A549 (cell line): ENCODE measurements around the gene LRIG3. TPM values are rescaled to one million over a fixed set of nuclear protein-coding genes. Genes with fewer than 3 reads are reported as not detected.
"Not testable (repeated sequence)": the region's sequence is repeated elsewhere in the genome, so short reads cannot be mapped to it uniquely, and the experiment has no call there.

Source experiments
- ATAC-seq, 2 experiments: fragments of 200-7000 bp in 1 of 2; fragments of >200 bp in 1 of 2; cut with Nextera tagmentation in 1 of 2; cut with Tn5 transposase in 1 of 2; 3 replicates each; pipeline versions ENCODE4 v1.8.0 to v1.9.1; 2018 to 2020; ENCODE audit warnings: mild to moderate bottlenecking in 1 of 2, moderate library complexity in 1 of 2
- CTCF ChIA-PET: fragments of 300-600 bp; sonication (Branson Sonifier 250); formaldehyde crosslinking; extraction: SDS; loops from one replicate; lab custom pipeline; 2021; ENCODE audit warnings: antibody characterized with exemption, inconsistent platforms; lab: Yijun Ruan, JAX
- POLR2A ChIA-PET: fragments of 350-600 bp; formaldehyde crosslinking; extraction: SDS; loops from one replicate; lab custom pipeline; 2021; ENCODE audit warnings: antibody characterized with exemption, inconsistent platforms; lab: Yijun Ruan, JAX
- DNase-seq, 2 experiments: peaks; one replicate each; pipeline versions ENCODE4 v3.0.0 to v3.0.0-alpha.2; 2011 to 2016; ENCODE audit warnings: low read depth in 1 of 2, low spot score in 1 of 2
- FAIRE-seq: peaks from 2 replicates; lab custom pipeline; 2011; peaks lifted over from hg19 to GRCh38; lab: Jason Lieb, UNC
- H3K27ac ChIP-seq, 2 experiments: fragments of >200 bp; sonication (Bioruptor Twin); formaldehyde crosslinking; 3 replicates each; pipeline ENCODE4 v1.5.1; 2016 to 2017
- H3K4me1 ChIP-seq: fragments of >200 bp; sonication (Bioruptor Twin); formaldehyde crosslinking; 3 replicates; pipeline ENCODE4 v1.6.1; 2016
- H3K4me2 ChIP-seq: fragments of >200 bp; sonication (Bioruptor Twin); formaldehyde crosslinking; 3 replicates; pipeline ENCODE4 v1.6.1; 2016
- H3K4me3 ChIP-seq: fragments of >200 bp; sonication (Bioruptor Twin); formaldehyde crosslinking; 3 replicates; pipeline ENCODE4 v1.5.1; 2016
- H3K9me3 ChIP-seq: fragments of >200 bp; sonication (Bioruptor Twin); formaldehyde crosslinking; 3 replicates; pipeline ENCODE4 v1.6.1; 2016
- ATOH8 ChIP-seq: fragments of 250-450 bp; sonication (Bioruptor Pico); IDR thresholded peaks from 2 replicates; pipeline ENCODE4 v1.5.0; 2020; ENCODE audit warnings: low read depth, mild to moderate bottlenecking, moderate library complexity
- BHLHE40 ChIP-seq: IDR thresholded peaks from 2 replicates; pipeline ENCODE4 v1.6.1; 2012; ENCODE audit warnings: low read depth, low read length, inconsistent platforms
- CBX2 ChIP-seq: fragments of 200-600 bp; sonication (generic); IDR thresholded peaks from 2 replicates; pipeline ENCODE4 v1.6.1; 2016; ENCODE audit warnings: low read depth, mild to moderate bottlenecking, borderline replicate concordance
- CEBPB ChIP-seq, 2 experiments: fragments of >200 bp in 1 of 2; sonication (Bioruptor Twin) in 1 of 2; formaldehyde crosslinking in 1 of 2; IDR thresholded peaks; 2 replicates each; pipeline ENCODE4 v1.6.1; 2012 to 2016
- FOXS1 ChIP-seq: fragments of 250-450 bp; sonication (Bioruptor Pico); IDR thresholded peaks from 2 replicates; pipeline ENCODE4 v1.5.0; 2020; ENCODE audit warnings: mild to moderate bottlenecking, moderate library complexity
- GATA3 ChIP-seq: IDR thresholded peaks from 2 replicates; pipeline ENCODE4 v1.6.1; 2012; ENCODE audit warnings: borderline replicate concordance
- HDAC2 ChIP-seq: fragments of 200-600 bp; sonication (generic); IDR thresholded peaks from 2 replicates; pipeline ENCODE4 v1.6.1; 2016
- HEYL ChIP-seq: fragments of 250-450 bp; sonication (Bioruptor Pico); IDR thresholded peaks from 2 replicates; pipeline ENCODE4 v1.8.0; 2021; ENCODE audit warnings: mild to moderate bottlenecking, moderate library complexity
- HOXA7 ChIP-seq: fragments of 250-450 bp; sonication (Bioruptor Pico); IDR thresholded peaks from 2 replicates; pipeline ENCODE4 v1.5.0; 2020; ENCODE audit warnings: mild to moderate bottlenecking, moderate library complexity
- JUN ChIP-seq, 2 experiments: fragments of >200 bp; sonication (Bioruptor Twin); formaldehyde crosslinking; IDR thresholded peaks; 2 replicates in 1 of 2; 3 replicates in 1 of 2; pipeline ENCODE4 v1.6.1; 2016 to 2017
- JUNB ChIP-seq: fragments of >200 bp; sonication (Bioruptor Twin); formaldehyde crosslinking; IDR thresholded peaks from 2 replicates; pipeline ENCODE4 v1.6.1; 2016
- KDM1A ChIP-seq: fragments of 200-600 bp; sonication (generic); IDR thresholded peaks from 2 replicates; pipeline ENCODE4 v1.6.1; 2016; ENCODE audit warnings: low read depth, mild to moderate bottlenecking
- MAZ ChIP-seq: fragments of 150-350 bp; IDR thresholded peaks from 2 replicates; pipeline ENCODE4 v1.6.1; 2014; ENCODE audit warnings: antibody characterized with exemption, low read depth, low read length, borderline replicate concordance
- PBX3 ChIP-seq: IDR thresholded peaks from 2 replicates; pipeline ENCODE4 v1.6.1; 2012
- POLR2A ChIP-seq: IDR thresholded peaks from 2 replicates; pipeline ENCODE4 v1.6.1; 2012; ENCODE audit warnings: mild to moderate bottlenecking, low read length
- POLR2AphosphoS2 ChIP-seq: conservative IDR thresholded peaks from 2 replicates; pipeline ENCODE4 v1.6.1; 2012; ENCODE audit warnings: low read length, improper control_type of control experiment, inconsistent platforms
- RCOR1 ChIP-seq: fragments of 150-350 bp; IDR thresholded peaks from 2 replicates; pipeline ENCODE4 v1.6.1; 2014; ENCODE audit warnings: antibody characterized with exemption, low read length, low read depth
- RFX5 ChIP-seq: fragments of 450-650 bp; IDR thresholded peaks from 2 replicates; pipeline ENCODE4 v1.7.1; 2014; ENCODE audit warnings: antibody characterized with exemption, mild to moderate bottlenecking, moderate library complexity
- RNF2 ChIP-seq: fragments of 200-600 bp; sonication (generic); IDR thresholded peaks from 2 replicates; pipeline ENCODE4 v1.6.1; 2016; ENCODE audit warnings: low read depth, mild to moderate bottlenecking, antibody characterized with exemption, moderate library complexity, borderline replicate concordance
- SREBF2 ChIP-seq: fragments of 450-650 bp; IDR thresholded peaks from 2 replicates; pipeline ENCODE4 v1.6.1; 2014; ENCODE audit warnings: mild to moderate bottlenecking, moderate library complexity
- TFCP2L1 ChIP-seq: fragments of 250-450 bp; sonication (Bioruptor Pico); IDR thresholded peaks from 2 replicates; pipeline ENCODE4 v1.5.0; 2021; ENCODE audit warnings: mild to moderate bottlenecking
- TP53 ChIP-seq: fragments of 250-450 bp; sonication (Bioruptor Pico); IDR thresholded peaks from 2 replicates; pipeline ENCODE4 v1.5.0; 2021; ENCODE audit warnings: mild to moderate bottlenecking, moderate library complexity
- ZFP36 ChIP-seq: fragments of 450-650 bp; IDR thresholded peaks from 2 replicates; pipeline ENCODE4 v1.6.1; 2014; ENCODE audit warnings: borderline replicate concordance; ENCODE audit not compliant: partially characterized antibody
- WGBS: methylation state at CpG from one replicate; pipeline ENCODE4 v1.1.6; 2017; ENCODE audit errors: missing lambda C conversion rate; 5-methylcytosine and 5-hydroxymethylcytosine counted together
- polyA plus RNA-seq, 4 experiments: library from polyadenylated mRNA; depleted of rRNA in 3 of 4; stranded (reverse); fragments of >200 nt; fragmentation: RNase III in 1 of 4; extraction: RNeasy Plus Mini Kit Qiagen cat#74134 plus additional on column Dnase treatment in 1 of 4; gene quantifications; 2 replicates in 3 of 4; 3 replicates in 1 of 4; pipeline ENCODE4 v1.2.3, GENCODE V29; 2011 to 2017

LRIG3 gene
- polyA plus RNA-seq, 2 of the 4 experiments (the other 2 are of a cell fraction) = 3.7 to 16.4 TPM

- H3K4me2 ChIP-seq = no peak overlapping the region
- CTCF ChIA-PET = no interaction called here
- FAIRE-seq = no peak
Observed at GRCh38 chr12:58905422-58905821, 14.9 kb downstream of the LRIG3 start.

GRCh38 chr12:58902726-58903125 lies 17.6 kb downstream of the LRIG3 start:
- H3K4me1 ChIP-seq, DNase-seq, FAIRE-seq, POLR2A ChIA-PET, H3K4me2 ChIP-seq, ATAC-seq, H3K27ac ChIP-seq, CTCF ChIA-PET, H3K4me3 ChIP-seq, H3K9me3 ChIP-seq: not testable (repeated sequence)
- WGBS = 100% methylated on average over 1 of the region's 1 CpG

More at GRCh38 chr12:58905422-58905821, 14.9 kb downstream of the LRIG3 start:
- H3K27ac ChIP-seq = no peak overlapping the region
- no peak for TF ChIP-seq RNF2
- peak in 1 of 2 experiments; percentile 39; a peak in 1 of 4 replicates for TF ChIP-seq CEBPB (IDR thresholded peaks at IDR 0.05)
- no peak for TF ChIP-seq GATA3
- no peak for TF ChIP-seq HEYL (CRISPR knock-in tag)
- WGBS = 94% methylated on average over 9 of the region's 9 CpGs
- no peaks in the 10 kb centered on the region for H3K4me1 ChIP-seq
- no peak for ATAC-seq
- H3K4me3 ChIP-seq = no peak overlapping the region
- H3K9me3 ChIP-seq = 0 out of 3 replicates have a peak, but pooled peaks cover 6% of the 10 kb centered on the region
- POLR2A ChIA-PET = no interaction called here
- DNase-seq = no peak

GRCh38 chr12:58901664-58902063 lies 18.6 kb downstream of the LRIG3 start:
- CTCF ChIA-PET = interaction anchor here (1.6 kb wide), 1 partner anchor 17 kb away, joined by 3 read pairs; no protein-coding TSS in a partner anchor
- WGBS = 94% methylated on average over 5 of the region's 5 CpGs

GRCh38 chr12:58897969-58898368 lies 22.3 kb downstream of the LRIG3 start:
- ChIA-PET POLR2A (no interaction called here), CTCF (interaction anchor here (0.6 kb wide), 1 partner anchor 265 kb away, joined by 3 read pairs; no protein-coding TSS in a partner anchor)
- no peak for FAIRE-seq
- no peak for DNase-seq
- no peaks in the 10 kb centered on the region for H3K9me3 ChIP-seq
- H3K4me3 ChIP-seq = no peak overlapping the region
- H3K4me2 ChIP-seq = no peak overlapping the region
- H3K27ac ChIP-seq = no peak overlapping the region
- TF ChIP-seq SREBF2 = no peak
- TF ChIP-seq PBX3 = no peak
- TF ChIP-seq JUNB = no peak
- no peak for TF ChIP-seq ATOH8 (CRISPR knock-in tag)
- TF ChIP-seq RFX5 = no peak
- no peak for TF ChIP-seq GATA3
- no peak for TF ChIP-seq POLR2A
- no peak for TF ChIP-seq HOXA7 (CRISPR knock-in tag)
- no peak for TF ChIP-seq TFCP2L1 (CRISPR knock-in tag)
- no peak for TF ChIP-seq CBX2
- TF ChIP-seq KDM1A = no peak
- no peak for TF ChIP-seq CEBPB (IDR thresholded peaks at IDR 0.05)
- TF ChIP-seq RCOR1 = no peak
- TF ChIP-seq POLR2AphosphoS2 = no peak
- TF ChIP-seq HDAC2 = no peak
- no peak for ATAC-seq
- H3K4me1 ChIP-seq = no peaks in the 10 kb centered on the region
- 88% methylated on average over 4 of the region's 4 CpGs for WGBS

More at GRCh38 chr12:58901664-58902063, 18.6 kb downstream of the LRIG3 start:
- POLR2A ChIA-PET = no interaction called here
- FAIRE-seq (no peak), ATAC-seq (no peak), DNase-seq (no peak)
- Histone ChIP-seq H3K4me3 (no peak overlapping the region), H3K4me2 (no peak overlapping the region), H3K27ac (no peak overlapping the region), H3K4me1 (no peaks in the 10 kb centered on the region), H3K9me3 (0 out of 3 replicates have a peak, but pooled peaks cover 6% of the 10 kb centered on the region)
- no peak for TF ChIP-seq RNF2
- TF ChIP-seq RFX5 = no peak
- no peak for TF ChIP-seq BHLHE40
- TF ChIP-seq MAZ = no peak
- TF ChIP-seq TP53 (CRISPR knock-in tag) = no peak
- no peak for TF ChIP-seq HDAC2
- no peak for TF ChIP-seq KDM1A
- TF ChIP-seq JUN (IDR thresholded peaks at IDR 0.05) = no peak
- no peak for TF ChIP-seq ATOH8 (CRISPR knock-in tag)
- TF ChIP-seq FOXS1 (CRISPR knock-in tag) = no peak
- TF ChIP-seq ZFP36 = no peak
